ENCODE results near the gene FAM43B.

DNA sequence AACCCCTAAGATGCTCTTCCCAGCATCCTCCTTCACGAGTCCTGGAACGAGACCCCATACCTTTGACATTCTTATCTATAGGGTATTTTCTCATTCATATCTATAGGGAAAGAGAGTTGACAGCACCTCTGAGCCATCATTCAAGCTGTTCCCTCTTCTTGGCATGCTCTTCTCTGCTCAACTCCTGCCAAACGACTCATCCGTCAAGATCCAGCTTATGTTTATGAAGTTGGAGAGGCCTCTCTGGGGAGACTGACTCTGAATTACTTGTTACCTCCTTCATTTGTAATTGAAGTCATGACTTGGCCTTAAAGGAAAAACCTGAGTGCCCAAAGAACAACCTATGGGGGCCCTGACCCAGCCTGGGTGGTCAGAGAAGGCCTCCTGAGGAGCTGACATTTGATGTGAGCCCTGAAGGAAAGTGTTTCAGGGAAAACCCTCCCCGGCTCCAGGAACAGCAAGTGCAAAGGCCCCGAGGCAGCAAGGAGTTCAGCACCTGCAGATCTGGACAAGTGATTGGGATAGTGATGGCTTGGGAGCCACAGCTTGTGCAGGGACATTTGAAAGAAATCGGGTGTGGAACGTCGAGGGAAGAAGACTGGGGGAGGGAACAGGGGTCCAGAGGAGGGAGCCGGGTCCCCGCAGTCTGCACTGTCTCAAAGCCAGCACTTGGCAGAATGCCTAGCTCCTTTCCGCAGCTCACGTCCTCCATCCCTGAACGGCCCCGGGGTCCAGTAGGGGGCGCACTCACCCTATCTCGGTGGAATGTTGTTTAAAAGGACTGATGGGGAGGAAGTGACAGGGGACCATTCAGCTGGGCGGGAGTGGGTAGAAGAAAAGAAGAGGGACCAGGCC, 22.5 kb downstream of the FAM43B start:
- TF ChIP-seq POLR2A (IDR thresholded peaks at IDR 0.05; ENCODE audit: low read length) (no peak), GATA1 (IDR thresholded peaks at IDR 0.05; ENCODE audit: low read depth, low read length) (no peak)
